ENCODE data around the gene PACRGL. TPM values are rescaled to one million over a fixed set of nuclear protein-coding genes. Genes with fewer than 3 reads are reported as not detected.

PACRGL gene
- total and polyA plus RNA-seq, 10 of the 15 experiments (the other 5 are each of a cell fraction or from before 2014, with no cell fraction given), result 1.7 to 17.2 (median 7.3) TPM

GRCh38 chr4:20787940-20788665 is 87.8 kb downstream of the PACRGL start:
- DNase-seq (ENCODE audit: low read depth, low spot score) (no peak), ATAC-seq (no peak), FAIRE-seq (no peak)
- Histone ChIP-seq H3K79me2 (ENCODE audit: control insufficient read depth, insufficient read depth, low read length) (no peaks in the 10 kb centered on the region), H3K27me3 (replicated peaks in 1 of 2; ENCODE audit: control insufficient read depth in 2 of 2, insufficient read depth in 2 of 2, low read length in 1 of 2) (no peaks in the 10 kb centered on the region), H3K4me1 (ENCODE audit: control insufficient read depth, insufficient read depth, low read length) (no peaks in the 10 kb centered on the region), H3K9ac (ENCODE audit: control insufficient read depth, insufficient read depth, low read length) (no peak overlapping the region), H4K20me1 (ENCODE audit: control insufficient read depth, insufficient read depth) (no peaks in the 10 kb centered on the region), H3K36me3 (ENCODE audit: control insufficient read depth in 2 of 2, insufficient read depth in 2 of 2, low read length in 1 of 2) (no peaks in the 10 kb centered on the region), H2AFZ (ENCODE audit: control insufficient read depth, low read depth, low read length) (no peak overlapping the region), H3K9me3 (replicated peaks; ENCODE audit: control insufficient read depth, insufficient read depth, low read length) (no peaks in the 10 kb centered on the region), H3K4me2 (ENCODE audit: control insufficient read depth, insufficient read depth) (no peak overlapping the region), H3K4me3 (no peak overlapping the region), H3K27ac (ENCODE audit: control insufficient read depth, insufficient read depth) (no peak overlapping the region)
- no TSS peak for BruUV-seq (replicated peaks)
- ChIA-PET CTCF (no interaction called here), RAD21 (ENCODE audit: unreplicated experiment) (no interaction called here), POLR2A (no interaction called here), SMC1A (ENCODE audit: uncharacterized antibody, unreplicated experiment) (no interaction called here)
- in situ Hi-C loops (cut with MboI), result no loop called here
- WGBS (ENCODE audit: insufficient coverage, insufficient replicate concordance, low lambda C conversion rate, missing lambda C conversion rate), result 30% methylated on average over 2 of the region's 2 CpGs
- intact Hi-C loops (cut with micrococcal nuclease; ENCODE audit: unreplicated experiment), result no loop called here
- TF ChIP-seq NKRF (conservative IDR thresholded peaks at IDR 0.05), result no peak
- no peak for TF ChIP-seq ELK1 (IDR thresholded peaks at IDR 0.05; ENCODE audit: low read depth, low read length)
- no peak for TF ChIP-seq CREM (IDR thresholded peaks at IDR 0.05; ENCODE audit: low read depth)
- no peak for TF ChIP-seq KDM1A (IDR thresholded peaks at IDR 0.05; ENCODE audit: borderline replicate concordance)
- TF ChIP-seq CHD1 (IDR thresholded peaks at IDR 0.05; ENCODE audit: low read depth, low read length), result no peak
- no peak for TF ChIP-seq PML (IDR thresholded peaks at IDR 0.05; ENCODE audit: low read length)
- no peak for TF ChIP-seq HSF1 (IDR thresholded peaks at IDR 0.05; ENCODE audit: low read depth, low read length)
- TF ChIP-seq NFYB (IDR thresholded peaks at IDR 0.05; ENCODE audit: insufficient read depth, low read depth, low read length), result no peak
- TF ChIP-seq NR2C1 (IDR thresholded peaks at IDR 0.05), result no peak
- no peak for TF ChIP-seq STAT3 (IDR thresholded peaks at IDR 0.05; ENCODE audit: low read depth, low read length)
- TF ChIP-seq MEF2A (IDR thresholded peaks at IDR 0.05; ENCODE audit: insufficient read depth, low read depth, low read length), result no peak
- no peak for TF ChIP-seq ASH2L (IDR thresholded peaks at IDR 0.05; ENCODE audit: borderline replicate concordance, low read depth)
- TF ChIP-seq ATF2 (IDR thresholded peaks at IDR 0.05; ENCODE audit: low read length), result no peak
- TF ChIP-seq EZH2 (IDR thresholded peaks at IDR 0.05; ENCODE audit: borderline replicate concordance, control insufficient read depth, low read depth, low read length), result no peak
